ENCODE results near the gene GUCY1B1.

GRCh38 chr4:155724731-155725130 is 34.1 kb upstream of the GUCY1B1 start:
- TF ChIP-seq GATA2 (IDR thresholded peaks at IDR 0.05; ENCODE audit: low read depth, low read length) = no peak
- no peak for TF ChIP-seq GATA3 (IDR thresholded peaks at IDR 0.05; ENCODE audit: low read depth, low read length)
